GM19238 (cell line): ENCODE measurements around the gene KCNG1.

Experiments
- DNase-seq: peaks from one replicate; pipeline ENCODE4 v3.0.0; 2011; ENCODE audit warnings: low spot score; ENCODE audit not compliant: insufficient read length

KCNG1 gene

DNA sequence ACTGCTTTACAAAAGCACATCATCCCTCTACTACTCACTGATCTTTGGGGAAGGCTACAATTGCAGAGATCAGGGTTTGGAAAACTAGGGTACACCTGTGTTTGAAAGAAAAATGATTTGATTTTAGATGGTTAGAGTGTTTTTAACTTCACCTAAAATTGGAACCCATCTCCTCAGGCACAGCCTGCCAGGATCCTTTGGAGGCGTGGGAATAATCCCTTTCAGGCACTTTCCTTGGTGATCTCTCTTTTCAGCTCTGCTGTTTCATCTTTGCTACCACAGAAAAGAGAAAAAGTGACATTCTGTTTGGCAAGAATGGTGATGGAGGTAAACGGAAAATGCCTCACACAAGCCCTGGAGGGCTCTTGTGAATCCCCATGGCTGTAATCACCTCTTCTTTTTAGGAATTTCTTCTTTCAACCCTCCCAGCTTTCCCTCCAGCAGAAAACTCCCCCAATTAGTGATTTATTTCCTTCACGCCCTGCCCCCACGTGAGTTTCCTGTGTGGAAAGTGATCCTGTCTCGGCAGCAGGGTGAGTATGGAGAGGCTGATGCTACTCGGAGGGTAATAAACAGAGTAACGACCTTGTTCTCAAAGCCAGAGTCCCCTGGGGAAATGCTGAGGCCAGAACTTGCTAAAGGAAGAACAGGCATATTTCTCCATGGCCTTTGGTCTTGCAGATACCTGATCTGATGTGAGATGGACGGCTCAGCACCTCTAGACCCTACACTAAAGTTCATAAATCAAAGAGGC, 9.2 kb downstream of the KCNG1 start:
- no peak for DNase-seq

DNA sequence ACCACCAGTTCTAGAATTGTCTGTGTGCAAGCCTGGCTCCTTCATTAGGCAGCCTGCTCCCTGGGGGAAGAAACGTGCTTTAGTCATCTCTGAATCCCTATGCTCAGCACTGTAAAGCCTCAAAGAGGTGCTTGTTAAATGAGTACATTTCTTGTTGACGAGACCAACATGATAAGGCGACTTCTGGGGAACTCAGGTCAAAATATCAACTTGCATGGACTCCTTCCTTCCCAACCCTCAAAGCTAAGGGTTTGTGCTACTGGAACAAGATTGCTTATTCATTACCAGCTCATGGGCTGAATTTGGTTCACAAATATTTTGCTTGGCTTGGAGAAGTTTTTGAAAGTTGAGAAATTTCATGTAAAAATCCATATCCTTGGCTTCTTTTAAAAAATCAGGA, 10.6 kb downstream of the KCNG1 start:
- DNase-seq = no peak

GRCh38 chr20:51011479-51011878, 11.4 kb downstream of the KCNG1 start:
- DNase-seq = no peak

- no peak for DNase-seq
Measured at GRCh38 chr20:51010932-51011331, 12.0 kb downstream of the KCNG1 start.

GRCh38 chr20:51010043-51010365, 12.9 kb downstream of the KCNG1 start:
- no peak for DNase-seq

- no peak for DNase-seq
Measured at GRCh38 chr20:51009303-51010042, 13.4 kb downstream of the KCNG1 start.

GRCh38 chr20:51008718-51009117, 14.2 kb downstream of the KCNG1 start:
- no peak for DNase-seq

- no peak for DNase-seq
Measured at GRCh38 chr20:51005214-51005613, 17.7 kb downstream of the KCNG1 start.

DNA sequence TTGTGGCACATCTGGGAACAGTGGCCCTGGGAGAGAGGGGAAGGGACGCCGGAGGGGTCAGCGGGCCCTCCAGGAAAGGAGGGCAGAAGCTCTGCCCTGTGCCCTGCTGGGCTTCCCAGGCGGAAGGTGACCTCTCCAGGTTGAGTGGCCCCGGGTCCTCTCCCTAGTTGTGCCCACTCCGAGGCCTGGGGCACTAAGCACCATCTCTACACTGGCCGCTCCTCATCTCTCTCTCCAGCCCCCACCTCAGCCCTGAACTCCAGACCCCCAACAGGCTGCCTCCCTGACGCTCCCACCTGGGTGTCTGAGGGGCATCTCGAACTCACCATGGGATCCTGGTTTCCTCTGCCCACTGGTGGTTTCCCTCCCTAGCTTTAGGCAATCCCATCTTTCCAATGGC, 18.1 kb downstream of the KCNG1 start:
- DNase-seq = no peak

GRCh38 chr20:51004305-51004727, 18.6 kb downstream of the KCNG1 start:
- no peak for DNase-seq

DNA sequence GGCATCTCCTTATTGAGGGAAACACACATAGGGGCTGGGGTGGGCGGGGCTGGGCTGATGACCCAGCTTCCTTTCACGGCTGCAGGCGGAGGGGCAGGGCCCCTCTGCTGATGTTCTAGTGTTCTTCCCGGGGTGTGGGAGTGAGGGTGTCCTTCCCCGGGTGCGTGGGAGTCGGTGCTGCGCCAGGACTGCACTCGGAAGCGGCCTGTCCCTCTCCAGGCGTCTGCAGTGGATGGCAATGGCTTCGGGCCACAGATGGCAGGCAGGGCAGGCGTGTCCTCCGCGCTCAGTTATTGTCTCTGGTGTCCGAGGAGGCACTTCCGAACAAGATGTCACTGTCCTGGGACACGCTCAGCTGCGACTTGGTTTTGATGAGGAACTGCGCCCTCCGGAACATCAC, 19.2 kb downstream of the KCNG1 start:
- DNase-seq = no peak

GRCh38 chr20:51002633-51003032, 20.3 kb downstream of the KCNG1 start:
- no peak for DNase-seq

- no peak for DNase-seq
Measured at GRCh38 chr20:51001430-51002265, 21.3 kb downstream of the KCNG1 start.

DNA sequence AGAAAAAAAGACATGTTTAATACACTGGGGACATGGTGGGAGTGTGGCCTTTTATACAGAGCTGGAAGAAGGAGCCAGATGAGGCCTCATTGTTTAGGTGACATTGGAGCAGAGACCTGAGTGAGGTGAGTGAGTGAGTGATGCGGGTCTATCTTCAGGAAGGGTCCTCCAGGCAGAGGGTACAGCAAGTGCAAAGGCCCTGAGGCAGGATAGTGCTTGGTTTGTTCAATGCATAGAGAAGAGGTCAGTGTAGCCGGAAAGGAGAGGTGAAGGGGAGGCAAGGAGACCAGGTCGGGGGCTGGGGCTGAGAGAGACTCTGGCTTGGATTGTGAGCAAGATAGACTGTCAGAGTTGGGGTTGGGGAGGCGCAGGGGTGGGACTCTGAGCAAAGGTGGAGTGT, 23.6 kb downstream of the KCNG1 start:
- no peak for DNase-seq

DNA sequence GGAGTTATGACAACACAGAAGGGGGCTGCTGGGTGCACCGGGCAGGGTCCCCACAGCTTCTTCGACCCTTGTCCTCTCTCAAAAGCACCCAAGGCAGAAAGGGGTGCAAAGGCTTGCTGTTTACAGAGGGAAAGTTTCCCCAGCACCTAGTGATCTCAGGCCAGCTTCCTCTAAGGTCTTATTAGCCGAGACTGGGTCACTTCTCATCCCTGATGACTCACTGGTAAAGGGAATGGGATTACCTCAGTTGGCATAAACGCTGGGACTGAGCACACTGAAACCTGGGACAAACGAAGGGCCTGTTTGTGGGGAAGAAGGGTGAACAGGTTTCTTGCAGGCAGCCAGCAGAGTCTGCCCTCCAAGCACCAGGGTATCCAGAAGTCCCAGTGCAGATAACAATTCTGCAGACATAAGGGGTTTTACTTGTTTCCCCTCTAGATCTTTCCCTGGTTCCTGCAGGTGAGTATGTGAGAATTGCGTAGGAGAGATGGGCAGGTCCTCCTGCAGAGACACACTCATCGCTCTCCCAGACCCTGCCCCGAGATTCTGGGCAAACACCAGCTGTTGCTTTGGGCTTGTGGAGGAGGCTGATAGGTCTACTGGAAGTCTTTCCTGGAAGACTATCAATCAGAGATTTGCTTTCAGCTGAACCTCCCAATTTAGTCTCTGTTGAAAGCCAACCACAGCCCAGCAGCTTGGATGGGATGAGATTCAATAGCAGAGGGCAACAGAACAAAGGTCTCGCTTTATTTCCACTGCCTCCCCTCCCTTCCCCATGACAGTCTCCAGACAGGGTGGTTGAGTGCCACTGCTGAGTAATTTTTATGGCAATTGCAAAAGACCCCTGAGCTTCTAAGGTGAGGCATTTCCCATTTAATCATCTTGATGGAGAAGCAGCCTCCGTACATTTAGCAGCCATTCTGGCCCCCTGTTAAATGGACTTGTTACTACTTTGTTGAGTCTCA, 25.7 kb downstream of the KCNG1 start:
- DNase-seq = no peak

DNA sequence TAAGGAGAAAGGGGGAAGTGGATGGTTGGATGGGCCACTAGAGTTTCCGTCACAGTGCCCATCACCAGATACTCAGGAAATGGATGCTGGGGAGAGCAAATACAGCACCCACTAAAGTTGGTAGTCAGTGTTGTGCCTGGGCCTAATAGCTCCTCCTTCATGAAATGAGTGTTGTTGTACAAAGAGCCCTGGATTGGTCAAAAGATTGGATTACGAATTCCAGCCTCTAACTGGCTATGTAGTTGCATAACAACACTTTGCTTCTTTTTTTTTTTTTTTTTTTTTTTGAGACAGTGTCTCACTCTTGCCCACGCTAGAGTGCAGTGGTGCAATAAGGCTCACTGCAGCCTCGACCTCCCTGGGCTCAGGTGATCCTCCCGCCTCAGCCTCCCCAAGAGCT, 27.4 kb downstream of the KCNG1 start:
- no peak for DNase-seq

DNA sequence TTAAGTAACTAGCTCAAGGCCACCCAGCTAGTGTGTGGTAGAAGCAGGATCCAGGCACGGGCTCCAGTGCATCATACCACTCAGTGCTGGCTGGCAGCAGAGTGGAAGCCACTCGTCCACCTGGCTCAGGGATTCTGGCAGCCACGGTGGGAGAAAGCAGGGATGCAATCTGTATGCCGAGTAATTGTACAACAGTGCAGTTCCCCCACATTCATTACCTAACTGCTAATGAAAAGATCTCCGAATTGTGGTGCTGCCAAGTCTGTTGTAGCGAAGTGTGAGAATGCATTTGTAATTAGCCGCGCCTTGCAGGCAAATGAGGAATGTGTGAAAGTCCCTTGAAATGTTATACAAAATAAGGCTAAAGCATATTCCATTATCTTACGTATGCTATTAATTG, 29.0 kb downstream of the KCNG1 start:
- no peak for DNase-seq

- DNase-seq = peak; percentile 43
Measured at GRCh38 chr20:50992733-50993457, 30.0 kb downstream of the KCNG1 start.

GRCh38 chr20:50992336-50992732, 30.6 kb downstream of the KCNG1 start:
- no peak for DNase-seq

GRCh38 chr20:50991076-50991475, 31.8 kb downstream of the KCNG1 start:
- DNase-seq = no peak
